Measurements from ENCODE around the gene KTI12.
"Not testable (repeated sequence)": the region's sequence is repeated elsewhere in the genome, so short reads cannot be mapped to it uniquely, and the experiment has no call there.

The KTI12 gene, protein sequence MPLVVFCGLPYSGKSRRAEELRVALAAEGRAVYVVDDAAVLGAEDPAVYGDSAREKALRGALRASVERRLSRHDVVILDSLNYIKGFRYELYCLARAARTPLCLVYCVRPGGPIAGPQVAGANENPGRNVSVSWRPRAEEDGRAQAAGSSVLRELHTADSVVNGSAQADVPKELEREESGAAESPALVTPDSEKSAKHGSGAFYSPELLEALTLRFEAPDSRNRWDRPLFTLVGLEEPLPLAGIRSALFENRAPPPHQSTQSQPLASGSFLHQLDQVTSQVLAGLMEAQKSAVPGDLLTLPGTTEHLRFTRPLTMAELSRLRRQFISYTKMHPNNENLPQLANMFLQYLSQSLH

DNA sequence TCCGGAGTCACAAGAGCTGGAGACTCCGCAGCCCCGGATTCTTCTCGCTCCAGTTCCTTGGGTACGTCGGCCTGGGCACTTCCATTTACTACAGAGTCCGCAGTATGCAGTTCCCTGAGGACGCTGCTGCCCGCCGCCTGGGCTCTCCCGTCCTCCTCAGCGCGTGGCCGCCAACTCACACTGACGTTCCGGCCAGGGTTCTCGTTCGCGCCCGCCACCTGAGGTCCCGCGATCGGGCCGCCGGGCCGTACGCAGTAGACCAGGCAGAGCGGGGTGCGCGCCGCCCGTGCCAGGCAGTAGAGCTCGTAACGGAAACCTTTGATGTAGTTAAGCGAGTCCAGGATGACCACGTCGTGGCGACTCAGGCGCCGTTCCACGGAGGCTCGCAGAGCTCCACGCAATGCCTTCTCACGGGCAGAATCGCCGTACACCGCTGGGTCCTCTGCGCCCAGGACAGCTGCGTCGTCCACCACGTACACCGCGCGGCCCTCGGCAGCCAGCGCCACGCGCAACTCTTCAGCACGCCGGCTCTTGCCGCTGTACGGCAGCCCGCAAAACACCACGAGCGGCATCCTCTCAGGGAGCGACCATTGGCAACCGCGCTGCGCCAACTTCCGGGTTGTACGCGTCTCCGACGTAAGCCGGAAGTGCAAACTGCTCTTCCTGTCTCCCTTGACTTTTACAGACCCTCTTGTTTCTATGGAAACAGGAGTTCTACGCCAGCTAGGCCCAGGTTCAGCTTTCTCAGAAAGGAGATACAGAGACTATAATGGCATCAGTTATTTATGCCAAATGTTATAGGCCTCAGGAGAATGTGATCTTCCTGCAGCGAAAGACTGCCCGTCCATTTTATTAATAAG, at the start of gene KTI12:
KTI12 (minus strand) TSS at position 621 of the 860 bp plus-strand sequence; CDS start at position 572, 49 bp downstream.
- TF ChIP-seq, protein P1, sequence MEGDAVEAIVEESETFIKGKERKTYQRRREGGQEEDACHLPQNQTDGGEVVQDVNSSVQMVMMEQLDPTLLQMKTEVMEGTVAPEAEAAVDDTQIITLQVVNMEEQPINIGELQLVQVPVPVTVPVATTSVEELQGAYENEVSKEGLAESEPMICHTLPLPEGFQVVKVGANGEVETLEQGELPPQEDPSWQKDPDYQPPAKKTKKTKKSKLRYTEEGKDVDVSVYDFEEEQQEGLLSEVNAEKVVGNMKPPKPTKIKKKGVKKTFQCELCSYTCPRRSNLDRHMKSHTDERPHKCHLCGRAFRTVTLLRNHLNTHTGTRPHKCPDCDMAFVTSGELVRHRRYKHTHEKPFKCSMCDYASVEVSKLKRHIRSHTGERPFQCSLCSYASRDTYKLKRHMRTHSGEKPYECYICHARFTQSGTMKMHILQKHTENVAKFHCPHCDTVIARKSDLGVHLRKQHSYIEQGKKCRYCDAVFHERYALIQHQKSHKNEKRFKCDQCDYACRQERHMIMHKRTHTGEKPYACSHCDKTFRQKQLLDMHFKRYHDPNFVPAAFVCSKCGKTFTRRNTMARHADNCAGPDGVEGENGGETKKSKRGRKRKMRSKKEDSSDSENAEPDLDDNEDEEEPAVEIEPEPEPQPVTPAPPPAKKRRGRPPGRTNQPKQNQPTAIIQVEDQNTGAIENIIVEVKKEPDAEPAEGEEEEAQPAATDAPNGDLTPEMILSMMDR (IDR thresholded peaks at IDR 0.05; ENCODE audit: low read depth, low read length), result no peak
- peak; percentile 91 to 96 for DNase-seq (ENCODE audit: low read depth in 2 of 2)
- H3K4me3 ChIP-seq (replicated peaks in 1 of 2; ENCODE audit: low read depth in 2 of 2, low read length in 2 of 2), result peak within 1 kb of the TSS; percentile 67 to 95

DNA sequence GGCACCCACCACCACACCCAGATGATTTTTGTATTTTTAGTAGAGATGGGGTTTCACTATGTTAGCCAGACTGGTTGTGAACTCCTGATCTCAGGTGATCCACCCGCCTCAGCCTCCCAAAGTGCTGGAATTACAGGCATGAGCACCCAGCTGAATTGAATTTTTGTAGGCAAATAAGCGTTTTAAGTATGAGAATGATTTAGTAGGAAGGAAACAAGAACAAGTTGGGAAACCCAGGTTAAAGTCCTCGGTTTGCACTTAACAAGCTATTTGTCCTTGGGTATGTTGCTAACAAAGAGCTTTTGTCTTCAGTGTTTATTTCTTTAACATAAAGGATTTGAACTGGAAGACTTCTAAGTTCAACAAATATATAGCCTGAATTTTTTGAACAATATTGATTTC, 46.4 kb upstream of the KTI12 start:
- no peak overlapping the region for H3K4me3 ChIP-seq (replicated peaks in 1 of 2; ENCODE audit: low read depth in 2 of 2, low read length in 2 of 2)
- DNase-seq (ENCODE audit: low read depth in 2 of 2), result no peak
- TF ChIP-seq, protein P1 (IDR thresholded peaks at IDR 0.05; ENCODE audit: low read depth, low read length), result no peak

DNA sequence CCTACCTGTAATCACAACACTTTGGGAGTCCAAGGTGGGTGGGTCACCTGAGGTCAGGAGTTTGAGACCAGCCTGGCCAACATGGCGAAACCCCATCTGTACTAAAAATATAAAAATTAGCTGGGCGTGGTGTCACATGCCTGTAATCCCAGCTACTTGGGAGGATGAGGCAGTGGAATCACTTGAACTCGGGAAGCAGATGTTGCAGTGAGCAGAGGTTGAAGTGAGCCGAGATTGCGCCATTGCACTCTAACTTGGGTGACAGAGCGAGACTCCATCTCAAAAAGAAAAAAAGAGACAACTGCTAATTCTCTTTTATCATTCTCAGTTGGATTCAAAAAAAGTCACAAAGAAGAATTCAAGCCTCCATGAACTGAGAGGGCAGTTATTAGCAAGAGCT, 43.7 kb upstream of the KTI12 start:
- H3K4me3 ChIP-seq (replicated peaks in 1 of 2; ENCODE audit: low read depth in 2 of 2, low read length in 2 of 2); DNase-seq (ENCODE audit: low read depth in 2 of 2): not testable (repeated sequence)

DNA sequence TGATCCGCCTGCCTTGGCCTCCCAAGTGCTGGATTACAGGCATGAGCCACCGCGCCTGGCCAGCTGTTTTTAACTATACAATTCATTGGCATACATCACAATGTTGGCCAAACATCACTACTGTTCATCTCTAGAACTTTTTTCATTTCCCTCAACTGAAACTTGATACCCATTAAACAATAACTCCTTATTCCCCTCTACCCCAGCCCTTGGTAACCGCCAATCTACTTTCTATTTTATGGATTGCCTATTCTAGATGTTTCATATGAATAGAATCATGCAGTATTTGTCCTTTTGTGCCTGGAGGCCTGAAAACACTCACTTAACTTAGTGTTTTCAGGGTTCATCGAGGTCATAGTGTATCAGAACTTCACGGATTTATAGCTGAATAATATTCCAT, 38.7 kb upstream of the KTI12 start:
- TF ChIP-seq, protein P1 (IDR thresholded peaks at IDR 0.05; ENCODE audit: low read depth, low read length), result no peak
- DNase-seq (ENCODE audit: low read depth in 2 of 2), result no peak
- H3K4me3 ChIP-seq (replicated peaks in 1 of 2; ENCODE audit: low read depth in 2 of 2, low read length in 2 of 2), result no peak overlapping the region

DNA sequence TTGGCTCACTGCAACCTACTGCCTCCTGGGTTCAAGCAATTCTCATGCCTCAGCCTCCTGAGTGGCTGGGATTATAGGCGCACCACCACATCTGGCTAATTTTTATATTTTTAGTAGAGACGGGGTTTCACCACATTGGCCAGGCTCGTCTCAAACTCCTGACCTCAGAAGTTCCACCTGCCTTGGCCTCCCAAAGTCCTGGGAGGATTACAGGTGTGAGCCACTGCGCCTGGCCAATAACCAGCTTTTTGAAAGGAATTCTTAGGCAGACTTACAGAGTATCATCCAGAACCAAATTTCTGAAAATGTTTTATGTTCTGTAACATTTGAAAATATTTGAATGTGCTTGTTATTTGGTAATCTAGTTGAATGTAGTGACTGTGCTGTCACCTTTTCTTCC, 37.1 kb upstream of the KTI12 start:
- TF ChIP-seq, protein P1 (IDR thresholded peaks at IDR 0.05; ENCODE audit: low read depth, low read length), result no peak
- H3K4me3 ChIP-seq (replicated peaks in 1 of 2; ENCODE audit: low read depth in 2 of 2, low read length in 2 of 2), result no peak overlapping the region
- DNase-seq (ENCODE audit: low read depth in 2 of 2), result no peak

DNA sequence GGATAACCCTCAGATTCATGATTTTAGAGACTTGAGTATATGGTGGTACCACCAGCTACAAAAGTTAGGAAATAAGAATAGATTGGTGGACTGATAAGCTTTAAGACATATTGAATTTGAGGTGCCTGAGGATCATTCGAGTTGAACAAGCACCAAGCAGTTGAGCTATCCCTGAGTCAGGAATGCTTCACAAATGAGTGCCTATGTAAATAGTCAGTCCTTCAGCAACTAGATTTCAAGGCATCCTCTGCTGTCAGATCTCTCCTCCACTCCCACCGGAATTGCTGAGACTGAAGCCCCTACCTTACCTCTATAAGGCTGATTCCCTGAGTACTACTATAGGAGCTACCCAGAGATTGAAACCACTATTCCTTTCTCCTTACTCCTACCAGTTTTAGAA, 29.6 kb upstream of the KTI12 start:
- DNase-seq (ENCODE audit: low read depth in 2 of 2), result no peak
- no peak overlapping the region for H3K4me3 ChIP-seq (replicated peaks in 1 of 2; ENCODE audit: low read depth in 2 of 2, low read length in 2 of 2)
- TF ChIP-seq, protein P1 (IDR thresholded peaks at IDR 0.05; ENCODE audit: low read depth, low read length), result no peak

DNA sequence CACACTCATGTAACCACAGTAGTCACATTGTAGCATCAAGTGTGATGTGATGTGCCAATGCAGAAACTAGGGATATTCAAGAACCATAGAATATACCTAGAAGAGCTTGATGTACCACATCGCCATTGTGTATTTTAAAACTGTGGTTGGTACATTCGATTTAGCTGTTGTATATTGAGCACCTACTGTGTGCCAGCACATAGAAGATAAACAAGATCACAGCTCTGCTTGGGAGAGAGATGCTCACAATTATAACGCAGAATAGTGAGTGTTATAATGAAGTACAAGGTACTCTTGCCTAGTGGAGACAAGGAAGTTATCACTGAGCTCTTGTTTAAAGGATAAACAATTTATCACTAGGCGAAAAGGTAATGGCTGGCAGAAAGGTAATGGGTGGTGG, 27.2 kb upstream of the KTI12 start:
- TF ChIP-seq, protein P1 (IDR thresholded peaks at IDR 0.05; ENCODE audit: low read depth, low read length), result no peak
- H3K4me3 ChIP-seq (replicated peaks in 1 of 2; ENCODE audit: low read depth in 2 of 2, low read length in 2 of 2), result no peak overlapping the region
- DNase-seq (ENCODE audit: low read depth in 2 of 2), result no peak
